Left colon (tissue), 2 donors: ENCODE results near the gene UBAC2. TPM values are rescaled to one million over a fixed set of nuclear protein-coding genes. Genes with fewer than 3 reads are reported as not detected.

Experiments
- ATAC-seq: fragments of 200-7000 bp; cut with Tn5 transposase; one replicate; pipeline ENCODE4 v1.9.1; 2020; ENCODE audit warnings: mild to moderate bottlenecking, moderate library complexity
- DNase-seq, 2 donors: peaks; one replicate each; pipeline ENCODE4 v3.0.0-alpha.2; 2020
- intact Hi-C, 2 donors: fragments of 100-400 bp; cut with DNase I in 1 of 2; cut with micrococcal nuclease in 1 of 2; formaldehyde crosslinking; loops; one replicate each; pipeline versions ENCODE4 v1.11.2 to v1.14.0; 2022; cut with DNase I, micrococcal nuclease
- total RNA-seq, 2 donors: library from RNA; stranded (reverse); fragmentation: NEBNext Ultra II Directional; extraction: Animal tissue kit (Norgen Biotek cat#: 25700); gene quantifications; one replicate each; pipeline ENCODE4 v1.2.1, GENCODE V29; 2021
- donor health status: DM: no; HTN: no; CAD: no.
- donor health status: DM: yes; HTN: yes; CAD: no.

The UBAC2 gene
- total RNA-seq, 2 donors from 2014 or later: 63.7 to 75.5 TPM

DNA sequence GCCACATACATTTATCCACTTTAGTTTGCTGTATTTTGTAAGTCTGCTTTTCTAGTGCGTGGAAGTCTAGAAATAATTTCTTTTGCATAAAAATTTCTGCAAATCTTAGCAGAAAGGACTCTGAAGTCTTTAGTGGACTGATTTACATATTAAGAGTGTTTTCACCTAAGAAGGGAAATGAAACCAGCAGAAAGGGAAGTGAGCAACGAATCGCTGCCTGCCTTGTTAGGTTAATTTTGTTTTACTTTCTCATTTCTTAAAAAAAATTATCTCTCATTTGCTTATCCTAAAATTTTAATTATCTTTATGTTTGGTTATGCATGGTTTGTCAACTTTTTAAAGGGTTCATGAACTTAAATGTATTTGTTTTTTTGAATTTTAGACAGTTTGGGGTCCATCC lies 58.3 kb downstream of the UBAC2 start:
- intact Hi-C loops: no loop called here
- ATAC-seq (no peak), DNase-seq (no peak)

DNA sequence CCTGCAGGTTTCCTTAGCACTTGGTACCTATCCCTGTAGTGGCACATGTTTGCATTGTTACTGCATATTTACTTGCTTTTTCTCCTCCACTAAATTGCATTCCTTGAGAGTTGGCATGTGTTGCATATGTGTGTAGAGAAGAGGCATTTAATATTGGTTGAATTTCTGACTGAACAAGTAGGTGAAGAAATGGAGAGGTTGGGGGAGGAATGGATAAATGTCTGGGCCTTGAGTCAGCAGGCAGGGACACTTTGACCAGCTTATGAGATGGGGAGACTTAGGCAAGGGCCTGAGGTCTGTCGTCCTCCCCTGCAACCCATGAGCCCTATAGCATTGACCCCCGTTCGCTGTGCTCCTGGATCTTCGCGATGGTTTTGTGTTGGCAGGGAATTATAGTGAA lies 59.6 kb downstream of the UBAC2 start:
- DNase-seq (no peak), ATAC-seq (no peak)
- intact Hi-C loops: no loop called here

- intact Hi-C loops: no loop called here
- ATAC-seq (no peak), DNase-seq (no peak)
Observed at GRCh38 chr13:99261059-99261458, 60.4 kb downstream of the UBAC2 start.

DNA sequence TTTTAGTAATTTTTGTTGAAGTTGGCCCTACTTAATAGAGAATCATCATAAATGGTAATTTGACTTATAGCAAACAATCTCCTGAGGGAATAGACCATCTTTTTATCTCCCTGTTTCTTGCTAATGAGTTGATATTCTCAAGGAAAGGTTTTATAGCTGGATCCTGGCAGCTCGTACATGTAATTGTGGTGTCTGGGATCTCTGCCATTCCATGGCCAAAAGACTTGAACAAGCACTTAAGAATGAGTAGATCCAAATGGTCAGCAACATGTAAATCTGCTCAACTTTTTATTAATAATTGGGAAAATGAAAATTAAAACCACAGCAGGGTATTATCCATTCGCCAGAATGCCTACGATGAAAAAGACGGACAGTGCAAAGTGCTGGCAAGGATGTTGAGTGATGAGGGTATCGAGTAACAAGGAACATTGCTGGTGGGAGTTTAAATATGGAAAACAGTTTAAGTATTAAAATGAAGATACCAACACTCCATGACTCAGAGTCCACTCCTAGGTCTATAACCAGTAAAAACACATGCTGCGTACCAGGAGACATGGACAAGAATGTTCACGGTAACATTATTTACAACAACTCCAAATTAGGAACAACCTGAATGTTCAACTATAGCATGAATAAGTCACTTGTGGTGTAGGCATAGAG lies 62.6 kb downstream of the UBAC2 start:
- no peak for DNase-seq
- no peak for ATAC-seq
- intact Hi-C loops: no loop called here

DNA sequence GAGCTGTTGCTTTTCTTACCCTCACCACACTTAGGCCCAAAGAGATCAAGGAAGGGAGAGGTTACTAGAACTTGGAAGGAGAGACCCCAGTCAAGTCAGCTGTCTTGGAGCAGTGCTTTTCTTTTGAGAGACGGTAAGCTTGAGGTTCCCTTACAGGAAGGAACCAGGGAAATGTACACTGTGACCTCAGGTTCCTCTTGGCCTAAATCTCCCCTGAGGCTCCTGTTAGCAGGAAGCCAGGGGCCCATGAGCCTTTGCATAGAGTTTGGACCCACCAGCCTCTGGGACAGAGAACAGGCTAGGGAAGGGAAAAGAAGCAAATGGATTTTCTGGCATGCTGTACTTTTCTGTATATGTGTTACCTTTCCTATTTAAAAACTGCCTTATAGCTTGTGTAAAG lies 63.4 kb downstream of the UBAC2 start:
- ATAC-seq (no peak), DNase-seq (no peak)
- intact Hi-C loops: no loop called here

- intact Hi-C loops: loop anchor here in 1 of 2 donors (5.0 kb wide), 2 partner anchors 88 to 172 kb away; no protein-coding TSS in a partner anchor
- ATAC-seq: no peak
- DNase-seq: no peak
Observed at GRCh38 chr13:99265162-99265800, 64.6 kb downstream of the UBAC2 start.

- no peak for DNase-seq
- peak; percentile 80 for ATAC-seq
- intact Hi-C loops: loop anchor here in 1 of 2 donors (5.0 kb wide), 2 partner anchors 89 to 171 kb away; no protein-coding TSS in a partner anchor
Observed at GRCh38 chr13:99265821-99266426, 65.3 kb downstream of the UBAC2 start.

DNA sequence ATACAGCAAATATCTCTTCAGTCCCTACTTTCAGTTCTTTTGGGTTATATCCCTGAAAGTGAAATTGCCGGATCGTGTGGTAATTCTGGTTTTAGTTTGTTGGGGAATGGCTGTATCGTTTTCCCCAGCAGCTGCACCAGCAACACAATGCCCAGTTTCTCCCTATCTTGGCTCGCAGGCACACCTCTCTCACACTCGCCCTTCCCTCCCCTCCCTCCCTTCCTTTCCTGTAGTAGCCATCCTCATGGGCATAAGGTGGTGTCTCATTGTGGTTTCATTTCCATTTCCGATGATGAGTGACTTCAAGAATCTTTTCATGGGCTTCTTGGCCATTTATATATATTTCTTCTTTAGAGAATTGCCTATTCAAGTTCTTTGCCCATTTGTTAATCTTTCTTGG lies 66.2 kb downstream of the UBAC2 start:
- no peak for ATAC-seq
- DNase-seq: no peak
- intact Hi-C loops: loop anchor here in 1 of 2 donors (5.0 kb wide), 2 partner anchors 90 to 170 kb away; no protein-coding TSS in a partner anchor

- ATAC-seq: no peak
- intact Hi-C loops: loop anchor here in 1 of 2 donors (5.0 kb wide), 2 partner anchors 91 to 169 kb away; no protein-coding TSS in a partner anchor
- no peak for DNase-seq
Observed at GRCh38 chr13:99267927-99268326, 67.3 kb downstream of the UBAC2 start.

DNA sequence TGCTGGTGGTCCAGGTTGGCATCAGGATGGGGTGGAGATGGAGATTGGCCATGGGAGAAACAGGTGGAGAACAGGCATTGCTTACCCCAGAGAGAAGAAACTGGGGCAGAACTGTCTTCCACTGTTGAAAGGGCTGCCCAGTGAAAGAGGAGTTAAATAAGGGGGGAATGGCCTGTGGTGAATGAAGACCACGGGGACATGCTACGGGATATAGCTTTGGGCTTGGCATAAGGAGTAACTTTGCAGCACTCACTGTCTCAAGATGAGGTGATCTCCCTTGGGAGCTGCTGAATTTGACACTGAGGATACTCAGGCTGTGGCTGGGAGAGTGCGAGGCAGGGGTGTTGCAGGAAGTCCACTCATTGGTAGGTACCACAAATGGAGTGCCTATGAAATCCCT lies 68.2 kb downstream of the UBAC2 start:
- ATAC-seq: no peak

DNA sequence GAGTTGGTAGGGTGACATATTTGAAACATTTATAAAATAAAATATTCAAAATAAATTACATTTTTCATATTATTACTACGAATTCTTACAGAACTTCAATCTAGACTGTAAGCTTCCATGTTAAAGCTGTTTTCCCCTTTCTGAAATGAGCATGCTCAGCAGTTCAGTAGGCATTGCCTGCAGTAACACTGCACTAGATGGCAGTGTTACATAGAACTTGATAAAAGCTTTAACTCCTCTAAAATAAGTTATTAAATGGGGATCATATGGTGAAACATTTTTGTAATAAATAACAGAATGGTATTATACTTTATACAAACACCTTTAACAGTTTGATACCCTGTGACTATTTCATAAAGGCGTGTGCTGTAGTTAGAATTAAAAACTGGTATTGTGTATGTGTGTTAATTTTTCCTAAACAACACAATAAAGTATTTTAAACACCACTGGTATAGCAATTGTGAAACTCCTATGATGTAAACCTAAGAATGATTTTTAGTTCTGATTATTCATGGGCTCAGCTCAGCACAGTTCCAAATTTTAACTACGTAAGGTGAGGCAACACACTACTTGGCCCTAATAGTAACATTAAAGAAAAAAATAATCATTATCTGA lies 69.1 kb downstream of the UBAC2 start:
- intact Hi-C loops: loop anchor here in 1 of 2 donors (5.0 kb wide), 2 partner anchors 92 to 168 kb away; no protein-coding TSS in a partner anchor
- DNase-seq (no peak), ATAC-seq (peak; percentile 73)

More for the DNA sequence above, 68.2 kb downstream of the UBAC2 start:
- intact Hi-C loops: loop anchor here in 1 of 2 donors (5.0 kb wide), 2 partner anchors 92 to 168 kb away; no protein-coding TSS in a partner anchor
- DNase-seq: no peak

DNA sequence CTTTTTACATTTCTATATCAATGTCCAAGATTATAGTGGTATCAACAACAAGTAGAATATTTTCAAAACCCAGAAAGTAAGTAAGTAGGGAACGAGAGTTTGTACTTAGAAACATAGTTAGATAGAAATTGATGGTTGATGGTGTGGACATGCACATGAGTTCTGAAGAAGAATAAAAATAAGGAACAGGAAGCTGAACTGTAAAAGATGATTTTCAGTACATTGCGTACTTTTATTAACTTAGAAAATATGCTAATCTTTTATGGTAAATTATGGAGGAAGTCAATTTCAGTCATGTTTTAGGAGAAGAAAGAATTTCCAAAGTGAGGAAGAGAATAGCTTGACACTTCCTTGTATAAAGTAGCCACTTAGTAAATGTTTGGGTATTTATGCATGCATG lies 69.9 kb downstream of the UBAC2 start:
- intact Hi-C loops: no loop called here
- no peak for ATAC-seq
- DNase-seq: no peak

GRCh38 chr13:99271249-99271648 lies 70.6 kb downstream of the UBAC2 start:
- intact Hi-C loops: no loop called here
- ATAC-seq: no peak

DNA sequence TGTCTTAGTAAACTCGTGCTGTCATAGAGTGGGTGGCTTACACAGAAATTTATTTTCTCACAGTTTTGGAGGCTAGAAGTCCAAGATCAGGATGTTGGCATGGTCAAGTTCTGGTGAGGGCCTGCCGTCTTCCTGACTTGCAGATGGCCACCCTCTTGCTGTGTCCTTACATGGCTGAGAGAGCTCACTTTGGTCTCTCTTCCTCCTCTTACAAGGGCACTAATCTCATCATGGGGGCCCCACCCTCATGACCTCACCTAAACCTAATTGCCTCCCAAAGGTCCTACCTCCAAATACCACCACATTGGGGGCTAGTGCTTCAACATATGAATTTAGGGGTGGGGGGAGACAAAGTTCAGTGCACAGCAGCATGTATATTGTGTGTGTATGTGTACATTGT lies 71.8 kb downstream of the UBAC2 start:
- intact Hi-C loops: no loop called here
- ATAC-seq (no peak), DNase-seq (no peak)

More at GRCh38 chr13:99271249-99271648, 70.6 kb downstream of the UBAC2 start:
- no peak for DNase-seq

DNA sequence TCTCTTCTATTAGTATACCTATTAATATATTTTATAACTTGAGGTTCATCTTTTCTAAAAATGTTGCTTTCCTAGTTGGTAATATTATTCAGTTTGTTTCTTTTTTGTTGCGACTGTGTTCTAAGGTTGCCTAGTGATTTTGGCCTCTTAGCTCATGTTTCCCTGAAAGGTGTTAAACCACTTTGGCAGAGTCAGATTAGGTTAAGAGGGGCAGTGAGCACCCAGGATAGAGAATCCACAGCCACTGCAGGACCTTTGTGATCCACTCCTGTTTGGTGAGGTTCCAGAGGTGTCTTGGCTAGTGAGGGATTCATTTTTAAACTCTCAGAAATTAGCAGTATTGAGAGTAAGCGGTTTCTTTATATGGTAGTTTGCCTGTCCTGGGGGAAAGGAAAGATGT lies 72.5 kb downstream of the UBAC2 start:
- DNase-seq (no peak), ATAC-seq (no peak)
- intact Hi-C loops: no loop called here

DNA sequence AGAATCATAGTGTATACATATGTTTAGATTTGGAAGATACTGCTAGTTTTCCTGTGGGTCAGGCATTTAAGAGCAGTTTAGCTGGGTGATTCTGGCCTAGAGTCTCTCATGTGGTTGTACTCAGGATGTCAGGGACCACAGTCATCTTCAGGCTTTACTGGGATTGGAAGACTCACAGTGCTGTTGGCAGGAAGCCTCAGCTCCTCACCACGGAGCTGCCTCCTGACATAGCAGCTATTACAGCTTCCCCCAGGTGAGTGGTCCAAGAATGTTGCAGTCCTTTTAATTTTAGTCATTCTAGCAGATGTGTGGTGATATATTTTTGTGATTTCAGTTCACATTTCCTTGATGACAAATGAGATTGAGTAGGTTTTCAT lies 74.4 kb downstream of the UBAC2 start:
- intact Hi-C loops: no loop called here
- no peak for ATAC-seq
- DNase-seq: no peak

GRCh38 chr13:99276706-99277105 lies 76.1 kb downstream of the UBAC2 start:
- intact Hi-C loops: no loop called here
- DNase-seq (no peak), ATAC-seq (no peak)

- no peak for ATAC-seq
- intact Hi-C loops: no loop called here
- DNase-seq: no peak
Observed at GRCh38 chr13:99277629-99278028, 77.0 kb downstream of the UBAC2 start.

DNA sequence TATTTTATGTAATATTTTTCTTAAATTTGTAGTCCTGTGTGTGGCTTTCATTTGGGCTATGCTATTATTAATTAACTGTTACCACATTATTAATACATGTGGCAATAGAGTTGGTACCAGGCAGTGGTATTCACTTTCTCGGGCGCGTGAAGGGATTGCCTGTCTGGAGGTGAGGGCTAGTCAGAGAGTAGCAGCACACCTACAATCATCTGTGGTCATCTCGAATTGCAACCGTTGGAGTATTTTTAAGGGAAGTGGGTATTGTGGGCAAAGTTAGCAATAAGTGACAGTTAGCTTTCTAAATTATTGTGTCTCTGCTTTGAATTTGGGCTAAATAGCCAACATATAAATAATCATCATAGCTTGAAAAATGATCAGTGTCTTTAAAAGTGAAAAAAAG lies 77.5 kb downstream of the UBAC2 start:
- intact Hi-C loops: no loop called here
- ATAC-seq: no peak
- no peak for DNase-seq

- ATAC-seq: no peak
- no peak for DNase-seq
- intact Hi-C loops: no loop called here
Observed at GRCh38 chr13:99278843-99279242, 78.2 kb downstream of the UBAC2 start.
